AG08395 (cell line): ENCODE results near the gene COP1.

Experiments used
- DNase-seq: peaks from one replicate; pipeline ENCODE4 v3.0.0; 2012; ENCODE audit warnings: mixed read lengths, low spot score

COP1 gene

DNA sequence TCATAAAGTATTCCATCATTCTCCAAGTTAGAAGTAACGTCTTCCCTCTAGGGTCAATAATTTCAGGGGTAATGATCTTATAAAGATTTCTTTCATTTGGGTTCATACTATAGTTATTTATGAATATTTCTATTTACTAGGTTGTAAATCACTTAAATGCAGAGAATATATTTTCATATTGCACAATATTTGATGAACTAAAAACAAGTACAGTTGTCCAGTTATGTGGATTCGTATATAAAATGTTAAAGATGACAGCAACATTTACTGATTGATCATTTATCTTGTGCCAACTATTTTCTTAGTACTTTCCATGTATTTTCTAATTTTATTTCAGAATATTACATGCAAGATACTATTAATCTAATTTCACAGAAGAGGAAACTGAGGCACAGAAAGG is 243.3 kb downstream of the COP1 start:
- no peak for DNase-seq

DNA sequence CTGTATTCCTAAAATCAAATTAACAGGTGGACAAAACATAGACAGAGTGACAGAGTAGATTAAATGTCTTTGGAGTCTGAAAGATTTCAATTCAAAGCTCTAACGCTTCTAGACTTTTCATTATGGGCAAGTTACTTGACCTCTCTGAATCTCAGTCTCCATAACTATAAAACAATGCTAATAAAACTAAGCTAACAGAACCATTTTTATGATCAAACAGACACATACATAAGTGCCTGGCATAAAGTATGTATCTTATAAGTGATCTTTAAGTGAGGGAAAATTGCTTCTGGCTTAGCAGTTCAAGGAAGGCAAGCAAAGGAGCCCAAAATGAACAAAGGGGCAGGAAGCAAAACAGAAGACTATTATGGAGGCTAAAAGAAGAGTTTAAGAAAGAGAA is 246.9 kb downstream of the COP1 start:
- DNase-seq, result no peak

DNA sequence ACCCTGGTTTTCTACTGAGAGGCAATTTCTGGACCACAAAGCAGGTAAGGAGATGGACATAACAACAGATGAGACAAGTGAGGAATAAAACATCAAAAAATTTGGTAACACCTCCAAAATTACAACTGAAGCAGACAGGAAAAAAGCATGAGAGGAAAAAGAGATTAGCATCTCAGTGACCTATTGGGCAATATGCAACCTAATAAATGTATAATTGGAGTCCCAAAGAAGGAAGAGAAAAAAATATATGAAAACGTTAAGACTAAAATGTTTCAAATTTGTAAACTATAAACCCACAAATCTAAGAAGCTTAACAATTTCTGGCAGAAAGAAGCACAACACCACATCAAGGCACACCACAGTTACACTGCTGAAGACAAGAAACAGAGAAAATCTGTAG is 255.5 kb downstream of the COP1 start:
- no peak for DNase-seq

DNA sequence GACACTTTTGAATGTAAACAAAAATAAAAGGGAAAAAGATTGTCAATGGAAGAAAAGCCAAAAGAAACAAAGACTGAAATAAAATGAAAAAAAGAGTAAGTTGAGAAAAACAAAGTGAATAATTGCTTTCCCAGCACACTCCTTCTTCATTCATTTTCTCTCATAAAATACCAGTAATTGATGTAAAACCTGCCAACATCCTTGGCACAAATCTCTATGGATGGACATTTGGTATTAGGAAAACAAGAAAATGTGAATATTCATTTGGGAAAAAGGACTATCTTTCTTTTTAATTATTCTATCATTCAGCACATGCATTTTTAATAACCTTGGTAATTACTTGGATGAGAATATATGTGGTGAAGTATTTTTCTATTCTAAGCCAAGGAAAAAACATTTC is 259.3 kb downstream of the COP1 start:
- DNase-seq, result no peak

DNA sequence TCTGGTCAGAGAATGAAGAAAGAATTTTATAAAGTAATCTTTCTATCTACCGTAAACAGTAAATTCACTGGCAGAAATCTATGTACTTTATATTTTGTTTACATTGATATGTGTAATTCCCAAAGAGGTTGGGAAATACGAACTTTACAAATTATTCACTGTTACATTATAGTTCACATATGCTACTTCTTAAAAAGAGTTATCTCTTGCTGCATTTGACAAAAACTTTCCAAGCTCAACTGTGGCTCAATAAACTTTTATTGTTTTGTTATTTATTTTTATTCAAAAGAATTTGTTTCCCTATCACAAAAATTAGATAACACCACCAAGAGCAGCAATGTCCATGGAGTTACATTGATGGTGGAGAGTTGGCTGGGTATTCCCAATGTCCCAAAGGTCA is 262.5 kb downstream of the COP1 start:
- DNase-seq, result no peak

DNA sequence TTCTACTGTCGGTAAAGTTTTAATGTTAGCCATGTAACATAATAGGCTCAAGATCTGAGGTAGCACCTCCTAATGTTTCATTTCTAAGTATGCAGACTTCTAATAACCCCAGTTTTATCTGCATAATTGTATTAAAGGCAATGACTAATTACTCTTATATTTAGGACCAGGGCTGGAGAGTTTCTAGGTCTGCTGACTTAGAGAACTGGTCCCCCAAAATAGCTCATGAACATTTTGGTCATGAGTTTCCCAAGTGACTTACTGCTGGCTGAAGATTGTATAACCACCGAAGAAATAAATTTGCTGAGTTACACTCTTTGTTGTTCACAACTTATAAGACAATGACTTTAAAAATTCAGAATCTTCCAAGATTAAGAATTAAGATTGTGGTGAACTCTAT is 265.9 kb downstream of the COP1 start:
- DNase-seq, result no peak

DNA sequence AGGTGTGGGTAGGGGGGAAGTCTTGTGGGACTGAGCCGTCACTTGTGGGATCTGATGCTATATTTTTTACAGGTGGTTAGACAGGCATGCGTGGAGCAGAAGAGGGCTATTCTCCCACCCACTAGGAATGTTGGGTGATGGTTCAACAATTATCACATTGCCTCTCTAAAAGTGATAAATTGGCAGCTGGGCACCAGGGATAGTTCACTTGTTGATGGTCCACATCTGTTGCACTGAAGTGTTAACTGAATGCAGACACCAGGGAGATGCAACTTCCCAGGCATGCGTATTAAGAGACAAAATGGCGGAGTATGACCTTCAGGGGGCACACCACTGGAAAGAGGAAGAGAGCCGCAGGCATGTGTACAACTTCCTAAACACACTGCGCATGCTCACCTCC is 270.4 kb downstream of the COP1 start:
- no peak for DNase-seq

DNA sequence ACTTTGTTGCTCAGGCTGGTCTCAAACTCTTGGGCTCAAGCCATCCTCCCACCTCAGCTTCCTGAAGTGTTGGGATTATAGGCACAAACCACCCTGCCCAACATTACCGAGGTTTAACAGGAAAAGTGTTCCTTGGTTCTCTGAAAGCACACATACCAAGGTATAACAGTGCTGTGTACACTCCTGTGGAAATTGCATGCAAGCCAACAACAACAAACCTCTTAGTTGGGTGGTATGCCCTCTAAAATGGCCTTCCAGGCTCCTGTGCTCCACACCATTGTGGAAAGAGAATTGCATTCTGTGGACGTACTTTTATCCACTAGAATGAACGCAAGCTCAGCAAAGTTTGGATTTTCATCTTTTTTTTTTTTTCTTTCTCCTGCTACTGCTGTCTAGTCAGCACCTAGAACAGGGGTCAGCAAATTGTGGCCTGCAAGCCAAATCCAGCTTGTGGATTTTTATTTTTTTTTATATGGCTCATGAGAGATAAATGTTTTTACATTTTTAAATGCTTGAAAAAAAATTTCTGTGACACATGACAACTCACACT is 271.4 kb downstream of the COP1 start:
- DNase-seq, result no peak

DNA sequence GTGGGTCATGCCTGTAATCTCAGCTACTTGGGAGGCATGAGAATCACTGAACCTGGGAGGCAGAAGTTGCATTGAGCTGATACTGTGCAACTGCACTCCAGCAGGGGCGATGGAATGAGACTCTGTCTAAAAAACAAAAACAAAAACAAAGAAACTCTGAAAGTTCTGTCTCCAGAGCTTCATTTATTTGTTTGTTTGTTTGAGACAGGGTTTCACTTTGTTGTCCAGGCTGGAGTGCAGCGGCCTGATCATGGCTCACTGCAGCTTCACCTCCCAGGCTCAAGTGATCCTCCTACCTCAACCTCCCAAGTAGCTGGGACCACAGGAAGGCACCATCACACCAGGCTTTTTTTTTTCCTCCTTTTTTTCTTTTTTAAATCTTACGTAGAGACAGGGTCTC is 271.9 kb downstream of the COP1 start:
- DNase-seq, result no peak

DNA sequence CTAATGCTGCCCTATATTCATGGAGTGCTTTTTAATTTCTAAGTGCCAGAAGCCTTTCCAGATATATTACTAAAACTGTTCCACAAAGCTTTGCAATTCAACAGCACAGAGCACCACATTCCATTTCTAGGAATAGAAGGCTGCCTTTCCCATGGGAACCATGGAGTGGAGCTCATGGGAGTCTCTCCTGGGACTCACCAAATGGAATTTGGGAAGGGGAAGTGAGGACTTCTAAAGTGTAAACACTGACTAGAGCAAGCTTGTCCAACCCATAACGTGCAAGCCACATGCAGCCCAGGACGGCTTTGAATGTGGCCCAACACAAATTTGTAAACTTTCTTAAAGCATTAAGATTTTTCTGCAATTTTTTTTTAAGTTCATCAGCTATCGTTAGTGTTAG is 273.3 kb downstream of the COP1 start:
- peak; percentile 18 for DNase-seq

DNA sequence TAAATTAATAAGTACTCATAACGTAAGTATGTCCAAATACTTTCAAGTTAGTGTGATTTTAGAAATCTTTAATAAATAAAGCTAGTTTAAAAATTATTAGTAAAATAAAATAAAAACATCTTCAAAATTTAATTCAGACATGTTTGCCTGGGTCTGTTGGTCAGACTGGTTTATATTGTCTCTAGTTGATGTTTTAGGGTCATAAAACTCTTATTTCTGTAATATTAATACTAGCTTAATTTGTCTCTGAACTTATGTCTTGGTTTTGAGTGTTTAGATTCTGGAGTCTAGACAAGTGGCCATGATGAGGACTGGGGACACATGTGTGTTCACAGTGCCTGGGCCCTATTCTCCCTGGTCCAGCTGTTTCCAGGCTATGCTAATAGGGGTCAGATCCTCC is 279.1 kb downstream of the COP1 start:
- DNase-seq, result no peak

DNA sequence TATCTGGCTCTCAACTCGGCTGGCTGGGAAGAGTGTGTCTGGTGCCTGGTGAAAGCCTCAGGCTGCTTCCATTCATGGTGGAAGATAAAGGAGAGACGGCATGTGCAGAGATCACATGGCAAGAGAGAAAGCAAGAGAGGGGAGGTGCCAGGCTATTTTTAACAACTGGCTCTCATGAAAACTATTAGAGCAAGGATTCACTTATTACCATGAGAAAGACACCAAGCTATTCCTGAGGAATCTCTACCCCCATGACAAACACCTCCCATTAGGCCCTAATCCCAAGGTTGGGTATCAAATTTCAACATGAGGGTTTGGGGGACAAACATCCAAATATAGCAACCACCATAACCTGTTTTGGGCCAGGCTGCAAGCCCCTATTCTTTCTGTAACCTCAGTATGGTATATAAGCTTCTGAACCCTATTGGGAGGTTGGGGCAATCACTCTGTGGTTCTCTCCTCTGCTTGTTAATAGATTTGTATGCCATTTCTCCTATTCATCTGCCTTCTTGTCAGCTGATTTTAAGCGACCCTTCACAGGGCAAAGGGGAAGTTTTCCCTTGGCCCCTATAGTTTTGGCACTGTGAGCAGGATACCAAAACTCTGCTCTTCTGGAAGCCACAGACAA is 284.7 kb downstream of the COP1 start:
- no peak for DNase-seq

DNA sequence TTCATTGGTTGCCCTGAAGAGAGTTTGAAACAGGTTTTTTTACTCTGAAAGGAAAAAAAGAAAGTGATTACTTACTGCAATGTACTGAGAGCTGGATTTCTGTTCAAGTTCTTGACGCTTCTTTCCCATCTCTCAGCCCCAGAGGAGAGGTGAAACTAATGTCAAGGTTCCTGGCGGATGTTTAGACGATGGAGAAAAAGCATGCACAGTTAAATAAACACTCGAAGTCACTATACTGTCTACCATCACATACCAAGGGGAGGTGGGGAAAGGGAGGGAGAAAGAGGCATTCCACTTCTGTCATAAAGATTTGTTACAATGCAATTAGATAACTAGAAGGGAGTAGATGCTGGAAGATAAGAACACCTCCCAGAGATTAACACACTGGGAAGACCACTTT is 286.7 kb downstream of the COP1 start:
- no peak for DNase-seq

DNA sequence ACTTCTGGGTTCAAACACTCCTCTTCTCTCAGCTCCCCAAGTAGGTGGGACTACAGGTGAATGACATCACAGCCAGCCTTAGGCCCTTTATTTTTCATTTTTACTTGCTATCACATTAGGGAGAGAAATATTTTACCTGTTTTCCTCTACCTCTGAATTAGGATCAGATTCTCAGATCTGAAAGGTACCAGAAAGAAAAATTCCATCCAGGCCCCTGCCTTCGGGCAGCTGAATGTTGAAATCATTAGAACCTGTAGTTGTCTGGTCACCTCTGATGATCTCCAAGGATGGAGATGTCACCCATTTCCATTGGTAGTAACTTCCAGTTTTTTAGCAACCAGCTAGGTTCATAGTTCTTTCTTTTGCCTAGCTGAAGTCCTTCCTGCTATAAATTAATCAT is 288.1 kb downstream of the COP1 start:
- DNase-seq, result no peak

DNA sequence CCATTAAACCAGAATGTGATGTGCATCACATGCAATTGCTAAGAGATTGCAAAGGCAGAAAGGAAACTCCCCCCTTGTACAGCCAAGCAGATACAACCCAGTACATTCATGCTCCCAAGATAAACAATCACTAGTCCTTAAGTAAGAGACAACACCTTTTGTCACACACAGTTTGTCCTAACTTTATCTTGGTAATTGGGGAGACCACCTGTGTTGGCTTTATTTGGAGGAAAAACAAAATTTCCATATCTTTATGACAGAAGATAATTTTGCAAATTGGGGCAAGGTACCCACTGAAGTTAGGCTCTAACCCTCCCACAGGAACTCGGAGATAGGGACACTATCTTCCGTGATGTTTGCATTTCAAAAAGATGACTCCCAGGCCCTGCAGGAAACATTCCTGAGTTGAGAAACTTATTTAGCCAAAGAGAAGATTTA is 288.7 kb downstream of the COP1 start:
- no peak for DNase-seq

DNA sequence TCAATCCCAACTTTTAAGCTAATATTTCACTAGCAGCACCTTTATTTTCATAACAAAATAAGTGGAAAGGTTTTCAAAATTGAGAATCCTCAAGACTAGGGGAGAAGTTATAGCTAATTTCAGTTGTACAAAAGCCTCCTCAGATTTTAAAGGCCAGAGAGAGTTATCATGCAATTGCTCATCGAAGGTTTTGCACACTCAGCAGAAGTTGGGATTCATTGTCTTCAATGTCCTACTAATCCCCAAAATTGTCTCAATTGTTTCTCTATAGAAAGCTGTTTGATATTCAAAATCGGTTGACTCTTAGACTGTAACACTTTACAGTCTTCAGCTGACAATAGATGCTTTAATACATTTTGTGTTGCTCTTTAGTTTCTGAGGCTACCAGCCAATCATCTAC is 293.0 kb downstream of the COP1 start:
- DNase-seq, result no peak

DNA sequence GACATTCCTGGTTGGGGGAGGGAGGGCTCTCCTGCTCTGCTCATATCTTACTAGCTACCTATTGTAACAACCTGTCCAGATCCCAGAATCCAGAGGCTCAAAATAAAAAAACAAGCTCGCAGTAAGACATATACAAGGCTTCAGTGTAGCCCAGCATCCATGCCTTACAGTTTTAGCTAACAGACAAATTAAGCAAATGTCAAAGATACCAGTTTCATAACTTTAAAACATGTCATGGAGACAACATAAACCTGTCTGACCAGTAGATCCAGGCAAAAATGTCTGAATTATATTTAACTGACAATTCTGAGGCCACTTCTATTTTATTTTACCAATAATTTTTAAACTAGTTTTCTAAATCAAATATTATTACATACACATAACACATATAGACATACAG is 295.9 kb downstream of the COP1 start:
- no peak for DNase-seq

DNA sequence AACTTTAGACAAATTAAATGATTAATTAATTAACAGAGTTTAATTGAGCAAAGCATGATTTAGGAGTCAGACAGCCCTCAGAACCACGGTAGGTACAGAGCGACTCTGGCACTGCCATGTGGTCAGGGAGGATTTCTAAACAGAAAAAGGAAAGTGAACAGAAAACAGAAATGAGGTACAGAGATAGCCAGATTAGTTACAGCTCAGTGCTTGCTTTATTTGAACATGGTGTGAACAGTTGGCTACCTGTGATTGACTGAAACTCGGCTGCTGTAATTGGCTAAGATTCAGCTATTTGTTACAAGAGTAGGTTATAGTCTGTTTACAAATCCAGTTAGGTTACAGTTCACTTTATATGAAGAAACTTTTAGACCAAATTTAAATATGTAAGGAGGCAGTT is 300.7 kb downstream of the COP1 start:
- DNase-seq, result no peak

DNA sequence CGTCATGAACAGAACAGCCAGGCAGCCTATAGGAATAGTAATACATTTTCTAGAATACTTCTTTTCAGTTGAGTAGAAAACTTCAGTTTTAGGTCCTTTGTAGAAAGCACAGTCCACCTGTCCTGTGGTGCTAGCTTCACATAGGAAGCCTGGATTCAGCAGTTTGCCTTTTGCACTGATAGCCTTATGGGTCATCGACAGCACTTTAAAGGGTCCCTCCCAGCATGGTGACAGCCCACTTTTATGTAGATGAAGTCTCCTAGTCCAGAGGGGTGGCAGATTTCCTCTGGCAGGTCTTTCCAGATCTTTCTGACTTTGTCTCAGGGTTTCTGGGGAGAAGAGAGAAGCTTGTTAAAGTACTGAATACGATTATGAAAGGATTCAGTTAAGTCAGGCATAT is 302.3 kb downstream of the COP1 start:
- DNase-seq, result no peak

DNA sequence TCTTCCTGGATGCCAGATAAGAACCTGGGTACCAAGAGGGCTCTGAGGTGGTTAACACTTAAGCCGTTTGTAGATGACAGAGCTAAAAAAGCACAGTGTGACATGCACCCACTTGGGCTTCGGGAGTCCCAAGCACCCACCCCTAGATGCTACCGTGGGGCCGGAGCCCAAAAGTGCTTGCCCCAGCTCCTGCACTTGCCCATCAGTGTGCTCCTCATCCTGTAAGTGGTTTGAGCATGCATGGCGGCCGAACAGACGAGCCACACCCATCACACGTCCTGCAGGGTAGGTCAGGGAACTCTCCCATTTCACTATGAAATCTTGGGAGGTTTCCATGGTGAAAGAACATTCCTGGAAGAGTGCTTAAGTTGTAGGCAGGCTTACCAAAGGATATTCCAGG is 304.8 kb downstream of the COP1 start:
- no peak for DNase-seq

DNA sequence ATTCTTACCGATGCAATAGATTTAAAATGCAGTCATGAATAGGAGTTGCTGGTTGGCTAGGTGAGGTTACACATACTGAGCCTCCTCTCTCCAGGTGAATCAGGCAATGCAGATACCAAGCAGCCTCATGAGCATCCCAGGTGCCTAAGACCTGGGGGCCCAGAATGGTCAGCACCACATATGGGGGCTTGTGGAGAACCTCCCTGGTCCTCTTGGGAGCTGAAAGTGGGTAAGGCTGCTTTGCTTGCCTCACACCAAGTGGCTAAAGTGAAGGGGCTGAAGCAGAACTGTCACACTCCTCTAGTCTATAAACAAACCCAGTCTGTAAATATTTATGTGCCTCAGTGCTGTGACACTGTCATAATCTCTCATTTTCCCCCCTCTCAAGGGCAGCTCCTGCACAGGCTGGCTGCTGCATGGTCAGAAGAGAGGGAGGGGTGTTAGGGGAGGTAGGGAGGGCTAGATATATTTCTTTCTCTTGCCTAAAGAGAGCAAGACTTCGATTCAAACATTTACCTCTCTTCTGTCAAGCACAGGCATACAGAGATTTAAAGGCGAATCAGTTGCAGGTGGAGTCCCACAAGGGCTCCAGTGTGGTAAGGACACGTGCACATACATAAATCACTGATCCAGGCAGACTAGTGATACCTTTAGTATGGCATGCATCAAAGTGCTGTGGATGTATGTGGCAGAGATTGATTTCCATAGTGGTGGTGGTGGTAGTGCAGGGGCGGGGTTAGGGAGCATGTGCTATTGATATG is 305.8 kb downstream of the COP1 start:
- DNase-seq, result no peak

DNA sequence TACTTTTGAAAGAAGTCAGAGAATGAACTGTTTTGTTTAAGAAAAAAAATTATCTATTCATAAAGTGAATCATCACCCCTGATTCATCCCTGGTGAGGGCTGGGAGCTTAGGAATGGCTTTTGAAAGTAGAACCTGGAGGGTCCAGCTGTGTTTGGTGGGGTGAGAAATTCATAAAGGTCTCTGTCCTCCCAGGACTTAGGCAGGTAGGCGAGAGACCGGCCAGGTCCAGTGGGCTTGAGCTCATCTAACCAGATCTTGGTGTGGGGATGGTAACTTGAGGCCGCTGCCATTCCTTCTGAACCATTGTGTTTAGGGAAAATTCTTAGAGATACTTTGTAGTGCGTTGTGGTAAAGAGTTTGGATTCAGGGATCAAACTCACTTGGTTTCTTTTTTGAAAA is 306.9 kb downstream of the COP1 start:
- peak; percentile 8 for DNase-seq

DNA sequence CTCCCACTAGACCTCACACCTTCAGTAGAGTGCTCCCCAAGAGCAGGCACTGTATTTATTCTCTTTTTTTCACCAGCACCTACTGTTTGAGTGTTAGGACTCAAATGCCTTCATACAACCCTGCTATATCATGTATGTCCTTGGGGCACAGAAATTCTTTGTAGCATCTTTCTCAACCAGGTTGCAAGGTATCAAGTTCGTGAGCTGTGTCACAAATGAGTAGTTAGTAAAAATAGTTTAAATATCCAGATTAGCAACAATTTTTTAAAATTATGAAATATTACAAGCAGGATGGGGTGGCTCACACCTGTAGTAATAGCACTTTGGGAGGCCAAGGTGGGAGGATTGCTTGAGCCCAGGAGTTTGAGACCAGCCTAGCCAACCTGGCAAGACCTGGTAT is 311.1 kb downstream of the COP1 start:
- DNase-seq, result no peak
